Left renal pelvis (tissue), 4 donors: ENCODE data around the gene KRT9. TPM values are rescaled to one million over a fixed set of nuclear protein-coding genes. Genes with fewer than 3 reads are reported as not detected.

ENCODE experiments used
- DNase-seq, 4 donors: peaks; one replicate each; pipeline ENCODE4 v3.0.0-alpha.2; 2013; ENCODE audit warnings: low read depth in 4 of 4, low spot score in 3 of 4
- polyA plus RNA-seq, 4 donors: library from polyadenylated mRNA; unstranded; fragments of 120-200 nt; gene quantifications; one replicate each; pipeline ENCODE4 v1.2.1, GENCODE V29; 2013; ENCODE audit not compliant: insufficient read length in 4 of 4

KRT9 gene
- polyA plus RNA-seq, 4 donors: not detected

DNA sequence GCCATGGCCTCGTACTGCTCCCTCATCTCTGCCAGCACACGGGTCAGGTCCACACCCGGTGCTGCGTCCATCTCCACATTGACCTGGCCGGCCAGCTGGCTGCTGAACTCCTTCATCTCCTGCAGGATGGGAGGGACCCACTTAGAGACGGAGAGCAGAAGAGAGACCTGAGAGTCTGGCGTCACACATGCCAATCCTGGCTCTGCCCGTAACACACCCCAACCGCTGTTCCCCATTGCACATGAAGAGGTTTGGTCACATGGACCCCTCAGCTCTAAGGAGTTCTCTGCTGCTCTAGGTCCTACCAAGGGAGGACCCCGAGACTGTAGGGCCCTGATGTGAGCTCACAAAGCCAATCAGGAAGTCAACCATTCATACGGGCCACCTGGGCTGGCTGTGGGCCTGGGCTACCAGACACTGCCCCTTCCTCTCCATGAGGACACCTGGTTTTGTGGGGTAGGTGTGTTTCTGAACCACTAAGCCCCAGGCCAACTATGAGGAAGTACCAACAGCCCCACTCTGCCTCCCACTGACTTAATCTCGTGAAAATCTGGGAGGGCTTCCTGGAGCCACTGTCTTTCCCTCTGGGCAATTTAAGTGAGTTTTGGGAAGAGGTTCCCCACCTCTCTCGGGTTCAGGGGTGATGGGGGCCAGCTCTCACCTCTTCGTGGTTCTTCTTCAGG, 55.6 kb downstream of the KRT9 start:
- DNase-seq: no peak

Other genes with a start within 250 kb of the KRT9 start
- gene KRT33A, start 221.2 kb downstream of the KRT9 start, polyA plus RNA-seq: not detected
- not detected for gene KRT33B, start 202.2 kb downstream of the KRT9 start, polyA plus RNA-seq
- not detected for gene KRT34, start 189.8 kb downstream of the KRT9 start, polyA plus RNA-seq
- under 1 TPM in 1 of 4 donors, not detected in 3; 0.08 TPM for gene KRT31, start 174.5 kb downstream of the KRT9 start, polyA plus RNA-seq
- gene KRT37, start 147.5 kb downstream of the KRT9 start, polyA plus RNA-seq: not detected
- not detected for gene KRT38, start 131.1 kb downstream of the KRT9 start, polyA plus RNA-seq
- gene KRT32, start 104.7 kb downstream of the KRT9 start, polyA plus RNA-seq: not detected
- under 1 TPM in 2 of 4 donors, not detected in 2; 0.07 to 0.09 TPM for gene KRT35, start 90.9 kb downstream of the KRT9 start, polyA plus RNA-seq
- gene KRT36, start 82.1 kb downstream of the KRT9 start, polyA plus RNA-seq: under 1 TPM in 1 of 4 donors, not detected in 3; 0.12 TPM
- 10 to 100 TPM in 1 of 4 donors, 1 to 10 TPM in 2, under 1 TPM in 1; 0.54 to 37.8 (median 1.9) TPM for gene KRT13, start 66.4 kb downstream of the KRT9 start, polyA plus RNA-seq
- 1 to 10 TPM in 3 of 4 donors, under 1 TPM in 1; 0.72 to 3.1 (median 1.6) TPM for gene KRT15, start 53.2 kb downstream of the KRT9 start, polyA plus RNA-seq
- 100 to 1,000 TPM in 3 of 4 donors, 10 to 100 TPM in 1; 22.8 to 304 (median 176) TPM for gene KRT19, start 43.8 kb downstream of the KRT9 start, polyA plus RNA-seq
- under 1 TPM; 0.24 to 0.44 (median 0.36) TPM for gene KRT14, start 14.8 kb upstream of the KRT9 start, polyA plus RNA-seq
- not detected for gene KRT16, start 40.7 kb upstream of the KRT9 start, polyA plus RNA-seq
- 1 to 10 TPM; 1.2 to 3.1 (median 1.5) TPM for gene KRT17, start 52.5 kb upstream of the KRT9 start, polyA plus RNA-seq
- gene EIF1, start 116.8 kb upstream of the KRT9 start, polyA plus RNA-seq: 100 to 1,000 TPM; 669 to 825 (median 761) TPM
- gene GAST, start 140.3 kb upstream of the KRT9 start, polyA plus RNA-seq: not detected
- 1 to 10 TPM in 2 of 4 donors, under 1 TPM in 2; 0.69 to 1.5 (median 0.92) TPM for gene HAP1, start 162.6 kb upstream of the KRT9 start, polyA plus RNA-seq
- 100 to 1,000 TPM in 3 of 4 donors, 10 to 100 TPM in 1; 74.9 to 239 (median 187) TPM for gene JUP, start 214.7 kb upstream of the KRT9 start, polyA plus RNA-seq
- gene P3H4, start 239.9 kb upstream of the KRT9 start, polyA plus RNA-seq: 10 to 100 TPM; 33.9 to 49.4 (median 39.8) TPM
- gene FKBP10, start 240.9 kb upstream of the KRT9 start, polyA plus RNA-seq: 100 to 1,000 TPM; 141 to 260 (median 161) TPM